Fibroblast of mammary gland (primary cell): ENCODE data around the gene RRAS2.
"Not testable (repeated sequence)": the region's sequence is repeated elsewhere in the genome, so short reads cannot be mapped to it uniquely, and the experiment has no call there.

Source experiments
- DNase-seq: peaks from one replicate; pipeline ENCODE4 v3.0.0-alpha.2; 2010; ENCODE audit warnings: low read depth
- H3K4me3 ChIP-seq: 2 replicates; pipeline ENCODE4 v1.5.1; 2011; ENCODE audit warnings: low read depth, mild to moderate bottlenecking, low read length, moderate library complexity; ENCODE audit not compliant: control insufficient read depth
- TF ChIP-seq, protein P1 (sequence below): conservative IDR thresholded peaks from 2 replicates; pipeline ENCODE4 v1.5.1; 2011; ENCODE audit warnings: low read depth, low read length, inconsistent platforms; ENCODE audit not compliant: control insufficient read depth, insufficient read depth

The RRAS2 gene

DNA sequence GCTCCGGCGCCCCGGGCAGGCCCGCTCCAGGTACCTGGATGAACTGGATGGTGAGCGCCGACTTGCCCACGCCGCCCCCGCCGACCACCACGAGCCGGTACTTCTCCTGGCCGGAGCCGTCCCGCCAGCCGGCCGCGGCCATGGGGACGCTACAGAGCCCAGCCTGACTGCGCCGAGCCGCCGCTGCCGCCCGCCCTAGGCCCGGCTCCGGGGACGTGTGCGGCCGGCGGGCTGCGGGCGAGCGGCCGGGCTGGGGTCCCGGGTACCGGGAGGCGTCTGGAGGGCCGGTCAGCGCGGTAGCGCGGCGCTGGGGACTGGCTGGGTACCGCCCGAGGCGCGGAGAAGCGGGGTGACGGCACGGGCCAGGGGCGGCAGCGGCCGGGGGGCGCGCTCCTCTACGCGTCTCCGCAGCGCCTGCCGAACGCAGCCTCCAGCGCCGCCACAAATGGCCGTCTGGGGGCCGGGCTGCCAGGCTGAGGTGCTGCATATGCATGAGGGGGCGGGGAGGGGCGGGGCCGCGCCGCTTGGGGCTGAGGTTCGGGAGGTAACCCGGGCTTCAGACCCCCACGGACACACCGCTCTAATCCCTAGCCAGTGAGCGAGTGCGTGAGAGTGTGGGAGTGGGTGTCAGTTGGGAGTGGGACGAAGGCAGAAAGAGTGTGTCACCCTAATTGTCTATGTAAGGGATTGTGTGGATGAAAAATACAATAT is at the start of gene RRAS2:
Gene RRAS2 (minus strand): TSS at position 455 of the 711 bp plus-strand sequence. CDS start 313 bp downstream, at position 142.
- TF ChIP-seq, protein P1, sequence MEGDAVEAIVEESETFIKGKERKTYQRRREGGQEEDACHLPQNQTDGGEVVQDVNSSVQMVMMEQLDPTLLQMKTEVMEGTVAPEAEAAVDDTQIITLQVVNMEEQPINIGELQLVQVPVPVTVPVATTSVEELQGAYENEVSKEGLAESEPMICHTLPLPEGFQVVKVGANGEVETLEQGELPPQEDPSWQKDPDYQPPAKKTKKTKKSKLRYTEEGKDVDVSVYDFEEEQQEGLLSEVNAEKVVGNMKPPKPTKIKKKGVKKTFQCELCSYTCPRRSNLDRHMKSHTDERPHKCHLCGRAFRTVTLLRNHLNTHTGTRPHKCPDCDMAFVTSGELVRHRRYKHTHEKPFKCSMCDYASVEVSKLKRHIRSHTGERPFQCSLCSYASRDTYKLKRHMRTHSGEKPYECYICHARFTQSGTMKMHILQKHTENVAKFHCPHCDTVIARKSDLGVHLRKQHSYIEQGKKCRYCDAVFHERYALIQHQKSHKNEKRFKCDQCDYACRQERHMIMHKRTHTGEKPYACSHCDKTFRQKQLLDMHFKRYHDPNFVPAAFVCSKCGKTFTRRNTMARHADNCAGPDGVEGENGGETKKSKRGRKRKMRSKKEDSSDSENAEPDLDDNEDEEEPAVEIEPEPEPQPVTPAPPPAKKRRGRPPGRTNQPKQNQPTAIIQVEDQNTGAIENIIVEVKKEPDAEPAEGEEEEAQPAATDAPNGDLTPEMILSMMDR: no peak
- DNase-seq: peak; percentile 52
- H3K4me3 ChIP-seq: peak within 1 kb of the TSS; percentile 71

DNA sequence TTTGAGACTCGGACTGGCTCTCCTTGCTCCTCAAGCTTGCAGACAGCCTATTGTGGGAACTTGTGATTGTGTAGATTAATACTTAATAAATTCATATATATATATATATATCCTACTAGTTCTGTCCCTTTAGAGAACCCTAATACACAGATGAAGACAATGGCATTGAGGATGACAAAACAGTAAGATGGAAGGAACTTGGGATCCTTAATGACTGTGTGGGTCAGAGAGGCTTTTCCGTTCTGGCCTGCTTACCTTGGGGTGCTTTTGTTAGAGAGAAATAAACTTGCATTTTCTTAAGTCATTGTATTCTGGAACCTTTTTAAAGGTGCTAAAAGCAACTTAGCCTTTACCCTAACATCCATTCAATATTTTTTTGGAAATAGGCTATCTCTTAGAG is 49.6 kb upstream of the RRAS2 start:
- no peak overlapping the region for H3K4me3 ChIP-seq
- TF ChIP-seq, protein P1: no peak
- DNase-seq: no peak

DNA sequence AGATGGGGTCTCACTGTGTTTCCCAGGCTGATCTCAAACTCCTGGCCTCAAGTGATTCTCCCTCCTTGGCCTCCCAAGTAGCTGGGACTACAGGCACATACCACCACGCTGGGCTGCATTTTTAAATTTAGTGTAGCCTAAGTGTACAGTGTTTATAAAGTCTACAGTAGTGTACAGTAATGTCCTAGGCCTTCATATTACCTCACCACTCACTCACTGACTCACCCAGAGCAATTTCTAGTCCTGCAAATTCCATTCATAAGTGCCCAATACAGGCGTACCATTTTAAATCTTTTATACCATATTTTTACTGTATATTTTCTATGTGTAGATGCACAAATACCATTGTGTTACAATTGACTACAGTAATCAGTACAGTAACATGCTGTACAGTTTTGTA is 47.1 kb upstream of the RRAS2 start:
- peak; percentile 73 for DNase-seq
- H3K4me3 ChIP-seq: not testable (repeated sequence)

DNA sequence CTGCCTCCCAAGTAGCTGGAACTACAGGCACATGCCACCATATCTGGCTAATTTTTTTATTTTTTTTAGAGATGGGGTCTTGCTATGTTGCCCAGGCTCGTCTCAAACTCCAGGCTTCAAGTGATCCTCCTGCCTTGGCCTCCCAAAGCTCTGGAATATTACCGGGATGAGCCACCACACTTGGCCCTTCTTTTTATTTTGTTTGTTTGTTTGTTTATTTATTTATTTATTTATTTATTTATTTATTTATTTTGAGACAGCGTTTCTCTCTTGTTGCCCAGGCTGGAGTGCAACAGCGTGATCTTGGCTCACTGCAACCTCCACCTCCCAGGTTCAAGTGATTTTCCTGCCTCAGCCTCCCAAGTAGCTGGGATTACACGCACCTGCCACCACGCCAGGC is 44.5 kb upstream of the RRAS2 start:
- not testable (repeated sequence) for H3K4me3 ChIP-seq, DNase-seq

DNA sequence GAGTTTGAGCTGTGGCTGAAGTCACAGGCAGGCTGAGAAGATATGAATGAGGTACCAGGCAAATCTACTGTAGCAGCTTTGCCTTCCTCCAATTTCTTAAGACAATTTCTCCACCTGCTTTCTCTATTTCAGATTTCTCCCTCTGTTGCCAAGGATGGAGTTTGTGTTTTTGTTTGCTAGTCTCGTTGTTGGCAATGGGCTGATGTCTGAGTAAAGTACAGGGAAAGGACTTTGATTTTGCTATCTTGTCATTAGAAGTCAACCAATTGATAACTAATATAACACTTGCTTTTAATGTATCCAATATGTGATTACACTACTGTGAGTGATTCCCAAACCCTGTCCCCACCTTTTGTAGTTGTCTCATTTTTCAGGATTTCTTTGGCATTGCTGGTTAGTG is 40.1 kb upstream of the RRAS2 start:
- TF ChIP-seq, protein P1: no peak
- H3K4me3 ChIP-seq: no peak overlapping the region
- DNase-seq: no peak

DNA sequence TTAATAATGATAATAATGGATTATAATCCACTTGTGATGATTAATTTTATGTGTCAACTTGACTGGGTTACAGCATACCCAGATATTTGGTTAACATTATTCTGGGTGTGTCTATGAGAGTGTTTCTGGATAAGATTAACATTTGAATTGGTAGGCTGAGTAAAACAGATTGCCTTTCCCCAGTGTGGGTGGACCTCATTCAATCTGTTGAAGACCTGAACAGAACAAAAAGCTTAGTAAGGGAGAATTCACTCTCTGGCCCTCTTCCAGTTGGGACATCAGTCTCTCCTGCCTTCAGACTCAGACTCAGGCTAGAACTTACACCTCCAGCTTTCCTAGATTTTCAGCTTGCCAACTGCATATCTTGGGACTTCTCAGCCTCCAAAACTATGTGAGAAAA is 37.3 kb upstream of the RRAS2 start:
- H3K4me3 ChIP-seq: no peak overlapping the region
- DNase-seq: no peak
- TF ChIP-seq, protein P1: no peak

DNA sequence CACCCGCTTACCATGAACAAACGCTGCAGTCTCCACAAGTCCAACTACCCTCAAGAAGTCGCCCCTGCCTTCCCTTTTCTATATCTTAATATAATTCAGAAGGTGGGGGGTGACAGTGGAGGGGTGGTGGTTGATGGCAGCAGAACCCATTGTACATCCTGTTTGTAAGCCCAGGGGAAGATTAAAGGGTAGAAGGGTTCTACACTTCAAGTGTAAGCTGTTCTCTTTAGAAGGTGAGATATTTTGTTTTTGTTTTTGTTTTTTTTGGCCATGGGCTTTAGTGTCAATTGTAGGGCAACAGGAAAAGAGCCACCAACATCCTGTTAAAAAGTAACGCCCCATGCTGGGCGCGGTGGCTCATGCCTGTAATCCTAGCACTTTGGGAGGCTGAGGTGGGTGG is 34.9 kb upstream of the RRAS2 start:
- no peak for DNase-seq
- TF ChIP-seq, protein P1: no peak
- H3K4me3 ChIP-seq: no peak overlapping the region

DNA sequence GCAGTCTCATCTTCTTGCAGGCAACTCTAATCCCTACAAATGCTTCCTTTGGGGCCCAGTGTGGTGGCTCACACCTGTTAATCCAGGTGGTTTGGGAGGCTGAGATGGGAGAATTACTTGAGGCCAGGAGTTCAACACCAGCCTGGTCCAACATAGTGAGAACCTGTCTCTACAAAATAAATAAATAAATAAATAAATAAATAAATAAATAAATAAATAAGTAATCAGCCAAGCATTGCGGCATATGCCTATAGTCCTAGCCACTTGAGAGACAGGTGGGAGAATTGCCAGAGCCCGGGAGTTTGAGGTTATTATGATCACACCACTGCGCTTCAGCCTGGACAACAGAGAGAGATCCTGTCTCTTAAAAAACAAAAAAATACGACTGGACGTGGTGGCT is 34.1 kb upstream of the RRAS2 start:
- DNase-seq: no peak
- TF ChIP-seq, protein P1: no peak
- H3K4me3 ChIP-seq: no peak overlapping the region
